GM23338 (cell line): Measurements from ENCODE around the gene FRMD3.

Source experiments
- CTCF ChIP-seq, 2 experiments: fragments of 200-600 bp in 1 of 2; sonication (generic) in 1 of 2; conservative IDR thresholded peaks; 2 replicates each; pipeline versions ENCODE4 v1.5.1 to v1.6.1; 2016 to 2017; ENCODE audit warnings: antibody characterized with exemption in 2 of 2, low read depth in 2 of 2, mild to moderate bottlenecking in 2 of 2, moderate library complexity in 1 of 2
- POLR2AphosphoS5 ChIP-seq: IDR thresholded peaks from 2 replicates; pipeline ENCODE4 v1.6.1; 2016; ENCODE audit warnings: antibody characterized with exemption, low read depth

GRCh38 chr9:83367326-83367725 is 170.9 kb downstream of the FRMD3 start:
- TF ChIP-seq POLR2AphosphoS5 (no peak), CTCF (conservative IDR thresholded peaks at IDR 0.05; ENCODE audit: low read depth in 2 of 2) (no peak)
